H1 (cell line): ENCODE results near the gene DIPK1C. TPM values are rescaled to one million over a fixed set of nuclear protein-coding genes. Genes with fewer than 3 reads are reported as not detected.

Experiments
- CTCF ChIA-PET: fragments of 300-600 bp; sonication (Branson Sonifier 250); formaldehyde crosslinking; loops from one replicate; lab custom pipeline; 2021; ENCODE audit not compliant: partially characterized antibody; lab: Charles Lee
- POLR2A ChIA-PET: fragments of 300-600 bp; sonication (Branson Sonifier 250); formaldehyde crosslinking; loops from one replicate; lab custom pipeline; 2021; ENCODE audit warnings: inconsistent platforms; ENCODE audit not compliant: partially characterized antibody; lab: Charles Lee
- DNase-seq, 2 experiments: peaks; one replicate each; pipeline versions ENCODE4 v3.0.0 to v3.0.0-alpha.2; 2010 to 2022; ENCODE audit warnings: low spot score in 2 of 2, low read depth in 1 of 2, mixed read lengths in 1 of 2
- FAIRE-seq: peaks from 2 replicates; lab custom pipeline; 2011; peaks lifted over from hg19 to GRCh38; lab: Jason Lieb, UNC
- H2AFZ ChIP-seq: 2 replicates; pipeline ENCODE4 v1.8.1; 2012; ENCODE audit warnings: low read length, inconsistent platforms
- H2AK5ac ChIP-seq: 2 replicates; pipeline ENCODE4 v1.6.1; 2013; ENCODE audit warnings: low read depth, low read length
- H2BK120ac ChIP-seq: replicated peaks from 2 replicates; pipeline ENCODE3; 2013; ENCODE audit warnings: low read depth, low read length, inconsistent platforms
- H2BK12ac ChIP-seq: 2 replicates; pipeline ENCODE4 v1.6.1; 2013; ENCODE audit warnings: low read depth, low read length
- H2BK15ac ChIP-seq: 2 replicates; pipeline ENCODE4 v1.6.1; 2013; ENCODE audit warnings: low read length
- H2BK20ac ChIP-seq: 2 replicates; pipeline ENCODE4 v1.6.1; 2013; ENCODE audit warnings: low read length
- H2BK5ac ChIP-seq: 2 replicates; pipeline ENCODE4 v1.6.1; 2013; ENCODE audit warnings: low read depth, low read length
- H3K14ac ChIP-seq: 2 replicates; pipeline ENCODE4 v1.6.1; 2013; ENCODE audit warnings: inconsistent platforms; ENCODE audit not compliant: insufficient read length
- H3K18ac ChIP-seq: 2 replicates; pipeline ENCODE4 v1.6.1; 2013; ENCODE audit warnings: low read length; ENCODE audit errors: extremely low read depth
- H3K23ac ChIP-seq: 2 replicates; pipeline ENCODE4 v1.6.1; 2013; ENCODE audit warnings: inconsistent platforms; ENCODE audit not compliant: insufficient read length
- H3K23me2 ChIP-seq: 2 replicates; pipeline ENCODE4 v1.6.1; 2013; ENCODE audit warnings: low read depth, low read length
- H3K27ac ChIP-seq: 2 replicates; pipeline ENCODE4 v1.6.1; 2011; ENCODE audit warnings: low read depth, low read length, inconsistent platforms
- H3K27me3 ChIP-seq, 4 experiments: replicated peaks in 1 of 4; 1 replicate in 1 of 4; 2 replicates in 3 of 4; pipeline versions ENCODE4 v1.6.1 to v1.8.1; 2011 to 2013; ENCODE audit warnings: low read length in 3 of 4, mild to moderate bottlenecking in 3 of 4, inconsistent platforms in 2 of 4, mixed read lengths in 2 of 4, moderate library complexity in 1 of 4; ENCODE audit not compliant: control insufficient read depth in 3 of 4, insufficient read depth in 3 of 4; ENCODE audit errors: extremely low read depth in 1 of 4
- H3K36me3 ChIP-seq, 4 experiments: 2 replicates each; pipeline versions ENCODE4 v1.6.1 to v1.8.1; 2011 to 2013; ENCODE audit warnings: mild to moderate bottlenecking in 4 of 4, low read length in 3 of 4, moderate library complexity in 2 of 4, control low read depth in 1 of 4, inconsistent platforms in 1 of 4; ENCODE audit not compliant: insufficient read depth in 4 of 4, control insufficient read depth in 2 of 4
- H3K4ac ChIP-seq: replicated peaks from 2 replicates; pipeline ENCODE3; 2013; ENCODE audit warnings: low read length, low read depth, mixed read lengths, inconsistent platforms; ENCODE audit not compliant: insufficient read length
- H3K4me1 ChIP-seq, 4 experiments: replicated peaks in 1 of 4; 1 replicate in 1 of 4; 2 replicates in 3 of 4; pipeline versions ENCODE4 v1.6.1 to v1.8.1; 2011 to 2013; ENCODE audit warnings: low read length in 3 of 4, inconsistent platforms in 2 of 4, mixed read lengths in 1 of 4; ENCODE audit not compliant: insufficient read depth in 4 of 4, control insufficient read depth in 3 of 4
- H3K4me2 ChIP-seq, 2 experiments: 2 replicates each; pipeline versions ENCODE4 v1.6.1 to v1.8.1; 2011 to 2013; ENCODE audit warnings: low read depth in 2 of 2, low read length in 2 of 2, control low read depth in 1 of 2, inconsistent platforms in 1 of 2, mild to moderate bottlenecking in 1 of 2; ENCODE audit not compliant: insufficient read depth in 1 of 2
- H3K4me3 ChIP-seq, 4 experiments: fragments of 200-600, 300-600 bp in 1 of 4; sonication (generic), shearing (Covaris generic), sonication (Bioruptor Twin) in 1 of 4; 2 replicates each; pipeline versions ENCODE4 v1.5.1 to v1.8.1; 2011 to 2016; ENCODE audit warnings: low read length in 4 of 4, low read depth in 3 of 4, control low read depth in 2 of 4, inconsistent platforms in 2 of 4, mild to moderate bottlenecking in 2 of 4, mixed read lengths in 1 of 4, moderate library complexity in 1 of 4; ENCODE audit not compliant: insufficient read depth in 2 of 4; ENCODE audit errors: extremely low read depth in 1 of 4
- H3K56ac ChIP-seq: replicated peaks from 2 replicates; pipeline ENCODE3; 2013; ENCODE audit warnings: low read depth, mild to moderate bottlenecking, mixed read lengths, low read length, inconsistent platforms; ENCODE audit not compliant: insufficient read length
- H3K79me1 ChIP-seq: 2 replicates; pipeline ENCODE4 v1.6.1; 2013; ENCODE audit warnings: low read depth, low read length, control low read depth
- H3K79me2 ChIP-seq, 2 experiments: 2 replicates each; pipeline versions ENCODE4 v1.6.1 to v1.8.1; 2012 to 2013; ENCODE audit warnings: low read length in 2 of 2, mild to moderate bottlenecking in 2 of 2, inconsistent platforms in 1 of 2; ENCODE audit not compliant: insufficient read depth in 2 of 2, control insufficient read depth in 1 of 2
- H3K9ac ChIP-seq, 4 experiments: replicated peaks in 1 of 4; 1 replicate in 1 of 4; 2 replicates in 3 of 4; pipeline versions ENCODE4 v1.6.1 to v1.8.1; 2011 to 2013; ENCODE audit warnings: low read depth in 3 of 4, low read length in 3 of 4, control low read depth in 2 of 4, mild to moderate bottlenecking in 2 of 4, moderate library complexity in 2 of 4, inconsistent platforms in 1 of 4; ENCODE audit errors: extremely low read depth in 1 of 4
- H3K9me3 ChIP-seq, 2 experiments: 2 replicates each; pipeline versions ENCODE4 v1.6.1 to v1.8.1; 2012 to 2013; ENCODE audit warnings: mild to moderate bottlenecking in 2 of 2, moderate library complexity in 2 of 2, control low read depth in 1 of 2, inconsistent platforms in 1 of 2, low read depth in 1 of 2, low read length in 1 of 2, mixed read lengths in 1 of 2; ENCODE audit not compliant: insufficient read depth in 2 of 2
- H4K20me1 ChIP-seq, 2 experiments: replicated peaks in 1 of 2; 2 replicates each; pipeline versions ENCODE3 to v1.8.1; 2011 to 2013; ENCODE audit warnings: inconsistent platforms in 2 of 2, low read length in 2 of 2, mild to moderate bottlenecking in 1 of 2; ENCODE audit not compliant: insufficient read depth in 2 of 2, control insufficient read depth in 1 of 2
- H4K5ac ChIP-seq: 2 replicates; pipeline ENCODE4 v1.6.1; 2013; ENCODE audit warnings: low read length, low read depth, mixed read lengths, inconsistent platforms; ENCODE audit not compliant: insufficient read length
- H4K8ac ChIP-seq: 2 replicates; pipeline ENCODE4 v1.8.0; 2013; ENCODE audit warnings: mild to moderate bottlenecking, moderate library complexity, low read length, inconsistent platforms; ENCODE audit not compliant: insufficient read depth; ENCODE audit errors: extremely low read depth
- H4K91ac ChIP-seq: replicated peaks from 2 replicates; pipeline ENCODE3; 2013; ENCODE audit warnings: low read length, mixed read lengths, inconsistent platforms; ENCODE audit not compliant: insufficient read length
- CBX5 ChIP-seq: fragments of 300-800, 300-1000 bp; sonication (generic); IDR thresholded peaks from 2 replicates; pipeline ENCODE4 v1.7.1; 2016; ENCODE audit warnings: antibody characterized with exemption, low read length, low read depth
- CHD2 ChIP-seq: IDR thresholded peaks from 2 replicates; pipeline ENCODE4 v1.6.1; 2012; ENCODE audit warnings: low read length, improper control_type of control experiment
- JUN ChIP-seq: IDR thresholded peaks from 2 replicates; pipeline ENCODE4 v1.6.1; 2011; ENCODE audit warnings: low read depth, mild to moderate bottlenecking, improper control_type of control experiment, low read length
- KDM5A ChIP-seq: fragments of 200-600 bp; IDR thresholded peaks from 2 replicates; pipeline ENCODE4 v1.7.1; 2012; ENCODE audit warnings: mild to moderate bottlenecking, low read length, inconsistent platforms, mixed read lengths
- RAD21 ChIP-seq, 2 experiments: IDR thresholded peaks in 1 of 2; conservative IDR thresholded peaks in 1 of 2; 2 replicates each; pipeline ENCODE4 v1.6.1; 2011; ENCODE audit warnings: low read depth in 2 of 2, low read length in 2 of 2, improper control_type of control experiment in 1 of 2, inconsistent platforms in 1 of 2, mild to moderate bottlenecking in 1 of 2, moderate library complexity in 1 of 2
- SIX5 ChIP-seq: IDR thresholded peaks from 2 replicates; pipeline ENCODE4 v1.6.1; 2011; ENCODE audit warnings: mild to moderate bottlenecking, low read depth, low read length
- TAF1 ChIP-seq: IDR thresholded peaks from 2 replicates; pipeline ENCODE4 v1.6.1; 2011; ENCODE audit warnings: mild to moderate bottlenecking, low read depth, low read length
- WGBS, 2 experiments: shearing (Covaris generic) in 1 of 2; methylation state at CpG; one replicate each; pipeline versions ENCODE4 v1.1.6 to v1.1.7; 2013 to 2015; ENCODE audit warnings: low lambda C conversion rate in 2 of 2, mixed read lengths in 2 of 2, inconsistent platforms in 1 of 2, low coverage in 1 of 2, missing lambda C conversion rate in 1 of 2; ENCODE audit not compliant: insufficient replicate concordance in 2 of 2, insufficient coverage in 1 of 2, insufficient read length in 1 of 2; ENCODE audit errors: extremely low coverage in 1 of 2, missing lambda C conversion rate in 1 of 2; 5-methylcytosine and 5-hydroxymethylcytosine counted together
- polyA plus RNA-seq, 7 experiments: library from polyadenylated mRNA; depleted of rRNA in 3 of 7; stranded (reverse) in 5 of 7; unstranded in 2 of 7; fragments of >200 nt in 5 of 7; fragments of 200-250 nt in 2 of 7; gene quantifications; 1 replicate in 5 of 7; 2 replicates in 1 of 7; 4 replicates in 1 of 7; pipeline versions ENCODE4 v1.2.1 to v1.2.3, GENCODE V29; 2011 to 2013; ENCODE audit warnings: missing spikeins in 2 of 7, mixed read lengths in 2 of 7
- total RNA-seq: library from RNA; stranded (reverse); fragmentation: NEBNext Ultra II Directional; extraction: Animal tissue kit (Norgen Biotek cat#: 25700); gene quantifications from 2 replicates; pipeline ENCODE4 v1.2.1, GENCODE V29; 2021
- TF ChIP-seq, protein P1 (sequence below): IDR thresholded peaks from 2 replicates; pipeline ENCODE4 v1.6.1; 2012; ENCODE audit warnings: low read length, inconsistent platforms
- TF ChIP-seq, protein P2 (sequence below): IDR thresholded peaks from 2 replicates; pipeline ENCODE4 v1.6.1; 2011; ENCODE audit warnings: low read length, improper control_type of control experiment
- TF ChIP-seq, protein P3 (sequence below): IDR thresholded peaks from 2 replicates; pipeline ENCODE4 v1.6.1; 2012; ENCODE audit warnings: inconsistent platforms

The DIPK1C gene
- total and polyA plus RNA-seq, 2 of the 8 experiments (the other 6 are each of a cell fraction or from before 2014, with no cell fraction given), result 0.08 TPM; not detected in 1

DNA sequence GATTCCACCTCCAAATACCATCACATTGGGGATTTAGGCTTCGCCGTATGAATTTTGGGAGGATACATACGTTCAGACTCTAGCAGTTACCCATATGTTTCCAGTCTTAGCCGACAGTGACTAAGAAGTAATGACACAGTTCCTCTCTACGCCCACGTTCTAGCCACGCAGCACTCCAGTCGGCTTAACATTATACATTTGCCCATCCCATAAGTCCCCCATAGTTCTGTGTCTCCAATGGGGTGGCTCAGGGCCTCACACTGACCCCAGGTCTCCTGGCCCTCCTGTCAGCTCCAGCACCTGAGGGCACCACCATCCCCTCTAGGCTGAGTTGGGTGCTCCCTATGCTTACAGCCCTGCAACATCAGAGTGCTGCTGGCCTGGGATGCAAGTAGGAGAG, 20.7 kb upstream of the DIPK1C start:
- no peak overlapping the region for H3K4me3 ChIP-seq
- H3K79me1 ChIP-seq, result no peaks in the 10 kb centered on the region
- 82% methylated on average over 8 of the region's 8 CpGs; no CpG with 5 or more reads in 1 of the 2 experiments for WGBS, 2 experiments
- no peak overlapping the region for H3K56ac ChIP-seq
- no peaks in the 10 kb centered on the region for H3K9me3 ChIP-seq
- no peaks in the 10 kb centered on the region for H3K79me2 ChIP-seq
- H2BK12ac ChIP-seq, result no peak overlapping the region
- no peak overlapping the region for H2BK20ac ChIP-seq
- H3K4me2 ChIP-seq, result no peak overlapping the region
- H2BK120ac ChIP-seq, result no peak overlapping the region
- TF ChIP-seq, protein P1, sequence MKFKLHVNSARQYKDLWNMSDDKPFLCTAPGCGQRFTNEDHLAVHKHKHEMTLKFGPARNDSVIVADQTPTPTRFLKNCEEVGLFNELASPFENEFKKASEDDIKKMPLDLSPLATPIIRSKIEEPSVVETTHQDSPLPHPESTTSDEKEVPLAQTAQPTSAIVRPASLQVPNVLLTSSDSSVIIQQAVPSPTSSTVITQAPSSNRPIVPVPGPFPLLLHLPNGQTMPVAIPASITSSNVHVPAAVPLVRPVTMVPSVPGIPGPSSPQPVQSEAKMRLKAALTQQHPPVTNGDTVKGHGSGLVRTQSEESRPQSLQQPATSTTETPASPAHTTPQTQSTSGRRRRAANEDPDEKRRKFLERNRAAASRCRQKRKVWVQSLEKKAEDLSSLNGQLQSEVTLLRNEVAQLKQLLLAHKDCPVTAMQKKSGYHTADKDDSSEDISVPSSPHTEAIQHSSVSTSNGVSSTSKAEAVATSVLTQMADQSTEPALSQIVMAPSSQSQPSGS, result no peak
- TF ChIP-seq, protein P2, sequence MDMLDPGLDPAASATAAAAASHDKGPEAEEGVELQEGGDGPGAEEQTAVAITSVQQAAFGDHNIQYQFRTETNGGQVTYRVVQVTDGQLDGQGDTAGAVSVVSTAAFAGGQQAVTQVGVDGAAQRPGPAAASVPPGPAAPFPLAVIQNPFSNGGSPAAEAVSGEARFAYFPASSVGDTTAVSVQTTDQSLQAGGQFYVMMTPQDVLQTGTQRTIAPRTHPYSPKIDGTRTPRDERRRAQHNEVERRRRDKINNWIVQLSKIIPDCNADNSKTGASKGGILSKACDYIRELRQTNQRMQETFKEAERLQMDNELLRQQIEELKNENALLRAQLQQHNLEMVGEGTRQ, result no peak
- TF ChIP-seq CBX5 (no peak), JUN (no peak), KDM5A (no peak), SIX5 (no peak), RAD21 (IDR thresholded peaks at IDR 0.05 in 1 of 2, conservative IDR thresholded peaks at IDR 0.05 in 1 of 2; ENCODE audit: low read depth in 2 of 2, low read length in 2 of 2) (no peak), CHD2 (no peak), TAF1 (no peak)
- TF ChIP-seq, protein P3, sequence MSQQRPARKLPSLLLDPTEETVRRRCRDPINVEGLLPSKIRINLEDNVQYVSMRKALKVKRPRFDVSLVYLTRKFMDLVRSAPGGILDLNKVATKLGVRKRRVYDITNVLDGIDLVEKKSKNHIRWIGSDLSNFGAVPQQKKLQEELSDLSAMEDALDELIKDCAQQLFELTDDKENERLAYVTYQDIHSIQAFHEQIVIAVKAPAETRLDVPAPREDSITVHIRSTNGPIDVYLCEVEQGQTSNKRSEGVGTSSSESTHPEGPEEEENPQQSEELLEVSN, result no peak
- TF ChIP-seq, all 59 proteins: peak for 0
- FAIRE-seq, result no peak
- Histone ChIP-seq H3K9ac (no peak overlapping the region), H4K91ac (no peak overlapping the region), H4K5ac (no peak overlapping the region), H3K27me3 (peaks cover 0 to 1% (median 0%) of the 10 kb centered on the region in 4 experiments; a peak in 1 of 7 replicates), H3K18ac (no peak overlapping the region), H4K20me1 (no peaks in the 10 kb centered on the region), H2BK5ac (no peak overlapping the region), H3K27ac (no peak overlapping the region), H3K23me2 (no peaks in the 10 kb centered on the region), H3K4me1 (no peaks in the 10 kb centered on the region; a peak in 1 of 7 replicates), H4K8ac (no peak overlapping the region), H3K14ac (no peak overlapping the region), H2AFZ (no peak overlapping the region), H2BK15ac (no peak overlapping the region), H3K23ac (no peak overlapping the region), H3K4ac (no peak overlapping the region), H2AK5ac (no peak overlapping the region), H3K36me3 (no peaks in the 10 kb centered on the region)
- no peak for DNase-seq
- ChIA-PET CTCF (interaction anchor here (0.9 to 3.4 kb wide), 10 partner anchors 10 to 128 kb away, joined by 3 to 19 read pairs (median 5); partner anchors contain the start of gene CNDP2), POLR2A (no interaction called here)
